GM12874 (cell line): ENCODE data around the gene CARMIL1.

ENCODE experiments used
- CTCF ChIP-seq: IDR thresholded peaks from 2 replicates; pipeline ENCODE4 v1.5.1; 2011; ENCODE audit warnings: low read depth, mild to moderate bottlenecking, control low read depth, low read length, moderate library complexity; ENCODE audit not compliant: insufficient read depth

The CARMIL1 gene

GRCh38 chr6:25360621-25361020 lies 81.4 kb downstream of the CARMIL1 start:
- no peak for TF ChIP-seq CTCF

- TF ChIP-seq CTCF = no peak
These were observed 84.3 kb downstream of the CARMIL1 start for GRCh38 chr6:25363427-25363826.

GRCh38 chr6:25365154-25365553 lies 86.0 kb downstream of the CARMIL1 start:
- TF ChIP-seq CTCF = no peak

- no peak for TF ChIP-seq CTCF
These were observed 87.8 kb downstream of the CARMIL1 start for GRCh38 chr6:25366903-25367545.

GRCh38 chr6:25369036-25369432 lies 89.9 kb downstream of the CARMIL1 start:
- no peak for TF ChIP-seq CTCF

GRCh38 chr6:25369433-25370177 lies 90.4 kb downstream of the CARMIL1 start:
- no peak for TF ChIP-seq CTCF

GRCh38 chr6:25370178-25371036 lies 91.2 kb downstream of the CARMIL1 start:
- no peak for TF ChIP-seq CTCF
